Activated CD4-positive, alpha-beta T cell treated with anti-CD3 and anti-CD28 coated beads for 48 hours (primary cell): ENCODE results near the gene DHX36.

Experiments used
- DNase-seq: peaks from one replicate; pipeline ENCODE4 v3.0.0-alpha.2; 2020

Gene DHX36

DNA sequence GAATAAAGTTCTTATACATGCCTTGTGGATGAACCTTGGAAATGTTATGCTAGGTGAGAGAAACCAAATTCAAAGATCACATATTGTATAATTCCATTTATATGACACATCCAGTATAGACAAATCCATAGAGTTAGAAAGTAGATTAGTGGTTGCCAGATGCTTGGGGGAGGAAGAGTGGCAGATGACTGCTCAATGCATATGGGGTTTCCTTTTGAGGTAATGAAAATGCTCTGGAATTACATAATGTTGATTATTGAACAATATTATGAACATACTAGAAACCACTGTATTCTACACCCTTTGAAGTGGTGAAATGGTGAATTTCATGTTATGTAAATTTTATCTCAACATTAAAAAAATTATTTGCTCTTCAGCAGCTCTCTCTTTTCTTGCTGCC, 100.8 kb downstream of the DHX36 start:
- no peak for DNase-seq
